ENCODE measurements around the gene DDX41. TPM values are rescaled to one million over a fixed set of nuclear protein-coding genes. Genes with fewer than 3 reads are reported as not detected.

Gene DDX41
- total and polyA plus RNA-seq, 2 experiments from 2014 or later, result 67.9 to 117 TPM

GRCh38 chr5:177515580-177515979 is 1.2 kb downstream of the DDX41 start:
- peaks cover 8% of the 10 kb centered on the region; the same call in 1 of the 2 replicates for H3F3A ChIP-seq (ENCODE audit: insufficient read depth)
- H3K4me2 ChIP-seq (ENCODE audit: unreplicated experiment), result peak overlapping the region; percentile 76
- H3K4me3 ChIP-seq, result peak overlapping the region; percentile 87
- H3K36me3 ChIP-seq (ENCODE audit: low read depth), result peaks cover 22% of the 10 kb centered on the region
- no peaks in the 10 kb centered on the region for H3K27me3 ChIP-seq (replicated peaks; ENCODE audit: insufficient read depth)
- peaks cover 45% of the 10 kb centered on the region for H3K79me2 ChIP-seq (ENCODE audit: insufficient read depth)
- WGBS, 2 experiments (ENCODE audit: low coverage in 1 of 2, low lambda C conversion rate in 2 of 2, missing lambda C conversion rate in 2 of 2), result 91 to 93% methylated on average over 7 of the region's 7 CpGs
- H3K27ac ChIP-seq, result no peak overlapping the region; the same call in 1 of the 2 replicates
- in situ Hi-C loops (cut with MboI), result no loop called here
- DNase-seq, result no peak
- no peak overlapping the region for H2AFZ ChIP-seq
- TF ChIP-seq EZH2phosphoT487 (IDR thresholded peaks at IDR 0.05; ENCODE audit: insufficient read depth, low read depth) (no peak), EZH2 (IDR thresholded peaks at IDR 0.05; ENCODE audit: insufficient read depth, poor library complexity, severe bottlenecking) (no peak)
- peak overlapping the region; percentile 85 for H3K9ac ChIP-seq
- H4K20me1 ChIP-seq (ENCODE audit: insufficient read depth), result no peaks in the 10 kb centered on the region
- H3K9me3 ChIP-seq (ENCODE audit: low read depth), result no peaks in the 10 kb centered on the region
- no peaks in the 10 kb centered on the region for H3K9me2 ChIP-seq (ENCODE audit: insufficient read depth)
- peaks cover 17% of the 10 kb centered on the region for H3K4me1 ChIP-seq (ENCODE audit: insufficient read depth)

GRCh38 chr5:177514541-177514940 is 2.2 kb downstream of the DDX41 start:
- H3K9me2 ChIP-seq (ENCODE audit: insufficient read depth), result no peaks in the 10 kb centered on the region
- H3F3A ChIP-seq (ENCODE audit: insufficient read depth), result peaks cover 8% of the 10 kb centered on the region; the same call in 1 of the 2 replicates
- H3K9me3 ChIP-seq (ENCODE audit: low read depth), result no peaks in the 10 kb centered on the region
- H2AFZ ChIP-seq, result no peak overlapping the region
- H3K4me2 ChIP-seq (ENCODE audit: unreplicated experiment), result no peak overlapping the region
- H4K20me1 ChIP-seq (ENCODE audit: insufficient read depth), result no peaks in the 10 kb centered on the region
- H3K79me2 ChIP-seq (ENCODE audit: insufficient read depth), result peaks cover 35% of the 10 kb centered on the region
- no peak overlapping the region for H3K4me3 ChIP-seq
- peak overlapping the region; percentile 85; the same call in 1 of the 2 replicates for H3K9ac ChIP-seq
- no peaks in the 10 kb centered on the region for H3K27me3 ChIP-seq (replicated peaks; ENCODE audit: insufficient read depth)
- no peak overlapping the region for H3K27ac ChIP-seq
- no peak for DNase-seq
- TF ChIP-seq EZH2phosphoT487 (IDR thresholded peaks at IDR 0.05; ENCODE audit: insufficient read depth, low read depth) (no peak), EZH2 (IDR thresholded peaks at IDR 0.05; ENCODE audit: insufficient read depth, poor library complexity, severe bottlenecking) (no peak)
- peaks cover 14% of the 10 kb centered on the region for H3K36me3 ChIP-seq (ENCODE audit: low read depth)
- in situ Hi-C loops (cut with MboI), result no loop called here
- peaks cover 17% of the 10 kb centered on the region for H3K4me1 ChIP-seq (ENCODE audit: insufficient read depth)
- WGBS, 2 experiments (ENCODE audit: low coverage in 1 of 2, low lambda C conversion rate in 2 of 2, missing lambda C conversion rate in 2 of 2), result 85 to 93% methylated on average over 11 of the region's 11 CpGs

GRCh38 chr5:177513500-177513899 is 3.3 kb downstream of the DDX41 start:
- TF ChIP-seq EZH2 (IDR thresholded peaks at IDR 0.05; ENCODE audit: insufficient read depth, poor library complexity, severe bottlenecking), result no peak
- TF ChIP-seq EZH2phosphoT487 (IDR thresholded peaks at IDR 0.05; ENCODE audit: insufficient read depth, low read depth), result no peak
- 97% methylated on average over 14 to 15 of the region's 15 CpGs for WGBS, 2 experiments (ENCODE audit: low coverage in 1 of 2, low lambda C conversion rate in 2 of 2, missing lambda C conversion rate in 2 of 2)
- Histone ChIP-seq H3K9me2 (ENCODE audit: insufficient read depth) (no peaks in the 10 kb centered on the region), H3K9ac (no peak overlapping the region), H4K20me1 (ENCODE audit: insufficient read depth) (no peaks in the 10 kb centered on the region), H3K36me3 (ENCODE audit: low read depth) (peaks cover 9% of the 10 kb centered on the region; the same call in 1 of the 2 replicates), H3K4me2 (ENCODE audit: unreplicated experiment) (no peak overlapping the region), H2AFZ (no peak overlapping the region), H3K79me2 (ENCODE audit: insufficient read depth) (peaks cover 27% of the 10 kb centered on the region), H3K4me3 (no peak overlapping the region), H3K27ac (no peak overlapping the region), H3K4me1 (ENCODE audit: insufficient read depth) (peaks cover 11% of the 10 kb centered on the region), H3K27me3 (replicated peaks; ENCODE audit: insufficient read depth) (no peaks in the 10 kb centered on the region), H3F3A (ENCODE audit: insufficient read depth) (no peaks in the 10 kb centered on the region), H3K9me3 (ENCODE audit: low read depth) (no peaks in the 10 kb centered on the region)
- DNase-seq, result no peak
- in situ Hi-C loops (cut with MboI), result no loop called here

GRCh38 chr5:177512736-177513380 is 3.9 kb downstream of the DDX41 start:
- H3F3A ChIP-seq (ENCODE audit: insufficient read depth), result no peaks in the 10 kb centered on the region
- no peak overlapping the region for H3K4me2 ChIP-seq (ENCODE audit: unreplicated experiment)
- TF ChIP-seq EZH2phosphoT487 (IDR thresholded peaks at IDR 0.05; ENCODE audit: insufficient read depth, low read depth), result no peak
- TF ChIP-seq EZH2 (IDR thresholded peaks at IDR 0.05; ENCODE audit: insufficient read depth, poor library complexity, severe bottlenecking), result no peak
- no peaks in the 10 kb centered on the region for H3K9me3 ChIP-seq (ENCODE audit: low read depth)
- no peaks in the 10 kb centered on the region for H4K20me1 ChIP-seq (ENCODE audit: insufficient read depth)
- H3K27ac ChIP-seq, result no peak overlapping the region
- peaks cover 27% of the 10 kb centered on the region for H3K79me2 ChIP-seq (ENCODE audit: insufficient read depth)
- in situ Hi-C loops (cut with MboI), result no loop called here
- H3K27me3 ChIP-seq (replicated peaks; ENCODE audit: insufficient read depth), result no peaks in the 10 kb centered on the region
- no peaks in the 10 kb centered on the region for H3K9me2 ChIP-seq (ENCODE audit: insufficient read depth)
- H3K36me3 ChIP-seq (ENCODE audit: low read depth), result peaks cover 9% of the 10 kb centered on the region; the same call in 1 of the 2 replicates
- no peak overlapping the region for H2AFZ ChIP-seq
- no peak for DNase-seq
- H3K4me1 ChIP-seq (ENCODE audit: insufficient read depth), result peaks cover 11% of the 10 kb centered on the region
- H3K4me3 ChIP-seq, result no peak overlapping the region
- 86 to 93% methylated on average over 16 of the region's 16 CpGs for WGBS, 2 experiments (ENCODE audit: low coverage in 1 of 2, low lambda C conversion rate in 2 of 2, missing lambda C conversion rate in 2 of 2)
- H3K9ac ChIP-seq, result no peak overlapping the region

All from GM23248 (cell line).